Sciatic nerve (tissue), 2 donors: ENCODE data around the gene USP5. TPM values are rescaled to one million over a fixed set of nuclear protein-coding genes. Genes with fewer than 3 reads are reported as not detected.
A peak's percentile ranks its signal among the peaks of the same experiment; 100 is the strongest.

ENCODE experiments used
- ATAC-seq: fragments of 200-7000 bp; cut with Tn5 transposase; one replicate; pipeline ENCODE4 v1.9.1; 2020; ENCODE audit warnings: mild to moderate bottlenecking, moderate library complexity
- DNase-seq: peaks from one replicate; pipeline ENCODE4 v3.0.0-alpha.2; 2020; ENCODE audit warnings: low spot score
- intact Hi-C: fragments of 100-400 bp; cut with DNase I; formaldehyde crosslinking; loops from one replicate; pipeline ENCODE4 v1.14.2; 2022
- total RNA-seq: library from RNA; stranded (reverse); fragmentation: NEBNext Ultra II Directional; extraction: Animal tissue kit (Norgen Biotek cat#: 25700); gene quantifications from one replicate; pipeline ENCODE4 v1.2.1, GENCODE V29; 2021
- donor health status: DM: no; HTN: no; CAD: no.
- donor health status: DM: no; HTN: no; CAD: no.

USP5 gene
- total RNA-seq, 1 donor from 2014 or later: 70.1 TPM

DNA sequence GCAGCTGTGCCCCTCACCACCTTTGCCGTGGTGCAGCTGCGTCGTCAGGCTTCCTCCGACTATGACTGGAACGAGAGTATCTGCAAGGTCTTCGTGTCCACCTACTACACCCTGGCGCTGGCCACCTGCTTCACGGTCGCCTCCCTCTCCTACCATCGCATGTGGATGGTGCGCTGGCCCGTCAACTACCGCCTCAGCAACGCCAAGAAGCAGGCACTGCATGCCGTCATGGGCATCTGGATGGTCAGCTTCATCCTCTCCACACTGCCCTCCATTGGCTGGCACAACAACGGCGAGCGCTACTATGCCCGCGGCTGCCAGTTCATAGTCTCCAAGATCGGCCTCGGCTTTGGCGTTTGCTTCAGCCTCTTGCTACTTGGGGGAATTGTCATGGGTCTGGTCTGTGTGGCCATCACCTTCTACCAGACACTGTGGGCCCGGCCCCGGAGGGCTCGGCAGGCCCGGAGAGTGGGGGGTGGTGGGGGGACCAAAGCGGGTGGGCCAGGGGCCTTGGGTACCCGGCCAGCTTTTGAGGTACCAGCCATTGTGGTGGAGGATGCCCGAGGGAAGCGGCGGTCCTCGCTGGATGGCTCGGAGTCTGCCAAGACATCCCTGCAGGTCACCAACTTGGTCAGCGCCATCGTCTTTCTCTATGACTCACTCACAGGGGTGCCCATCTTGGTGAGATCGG lies 27.7 kb upstream of the USP5 start:
- no peak for DNase-seq
- no peak for ATAC-seq
- intact Hi-C loops: loop anchor here (10.0 kb wide), 1 partner anchor 69 kb away; the partner anchor contains the start of gene MLF2

DNA sequence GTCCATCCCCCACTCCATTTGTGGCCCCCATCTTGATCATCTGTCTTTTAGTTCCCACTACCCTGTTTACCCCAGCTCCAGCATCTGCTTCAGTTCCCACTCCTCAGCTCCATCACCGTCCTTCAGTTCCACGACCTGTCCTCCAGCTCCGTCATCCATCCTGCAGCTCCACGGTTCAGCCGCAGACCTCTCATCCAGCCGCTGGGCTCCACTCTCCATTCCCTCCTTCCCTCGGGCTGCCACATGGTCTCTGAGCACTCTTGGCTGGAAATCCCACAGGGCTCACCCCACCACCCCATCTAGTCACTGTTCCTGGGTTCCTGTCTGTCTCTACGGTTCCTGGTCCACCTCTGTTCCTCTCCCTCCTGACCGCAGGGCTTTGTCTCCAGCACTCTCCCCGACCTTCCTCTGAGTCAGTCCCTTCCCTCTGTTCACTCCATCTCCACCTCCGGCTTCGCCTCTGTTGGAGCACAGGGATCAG lies 27.0 kb upstream of the USP5 start:
- no peak for DNase-seq
- intact Hi-C loops: loop anchor here (10.0 kb wide), 1 partner anchor 70 kb away; the partner anchor contains the start of gene MLF2
- ATAC-seq: no peak

DNA sequence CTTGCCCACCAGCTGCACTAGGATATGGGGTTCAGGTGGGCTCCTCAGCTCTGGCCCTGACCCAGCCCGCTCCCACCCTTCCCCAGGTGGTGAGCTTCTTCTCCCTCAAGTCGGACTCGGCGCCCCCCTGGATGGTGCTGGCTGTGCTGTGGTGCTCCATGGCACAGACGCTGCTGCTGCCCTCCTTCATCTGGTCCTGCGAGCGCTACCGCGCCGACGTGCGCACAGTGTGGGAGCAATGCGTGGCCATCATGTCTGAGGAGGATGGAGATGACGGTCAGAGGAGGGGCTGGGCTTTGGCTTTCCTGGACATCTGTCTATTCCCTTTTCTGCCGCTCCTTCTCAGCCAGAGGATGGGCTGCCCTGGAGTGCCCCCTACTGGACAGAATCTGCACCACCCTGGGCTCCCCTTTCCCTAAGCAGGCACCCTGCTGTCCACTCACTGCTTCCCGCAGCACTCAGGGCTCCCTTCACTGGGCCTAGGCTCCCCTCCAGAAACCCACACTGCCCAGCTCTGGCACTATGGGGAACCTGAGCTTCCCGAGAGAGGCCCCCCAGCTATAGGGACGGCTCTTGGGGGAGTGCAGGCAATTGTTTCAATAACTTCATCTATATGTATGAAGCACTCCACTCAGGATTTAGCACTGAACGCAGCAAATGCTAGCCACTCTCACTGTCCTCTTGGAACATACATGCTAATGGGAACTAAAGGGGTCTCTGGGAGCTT lies 26.4 kb upstream of the USP5 start:
- DNase-seq: peak; percentile 94
- peak; percentile 71 for ATAC-seq
- intact Hi-C loops: loop anchor here (10.0 kb wide), 1 partner anchor 71 kb away; the partner anchor contains the start of gene MLF2

DNA sequence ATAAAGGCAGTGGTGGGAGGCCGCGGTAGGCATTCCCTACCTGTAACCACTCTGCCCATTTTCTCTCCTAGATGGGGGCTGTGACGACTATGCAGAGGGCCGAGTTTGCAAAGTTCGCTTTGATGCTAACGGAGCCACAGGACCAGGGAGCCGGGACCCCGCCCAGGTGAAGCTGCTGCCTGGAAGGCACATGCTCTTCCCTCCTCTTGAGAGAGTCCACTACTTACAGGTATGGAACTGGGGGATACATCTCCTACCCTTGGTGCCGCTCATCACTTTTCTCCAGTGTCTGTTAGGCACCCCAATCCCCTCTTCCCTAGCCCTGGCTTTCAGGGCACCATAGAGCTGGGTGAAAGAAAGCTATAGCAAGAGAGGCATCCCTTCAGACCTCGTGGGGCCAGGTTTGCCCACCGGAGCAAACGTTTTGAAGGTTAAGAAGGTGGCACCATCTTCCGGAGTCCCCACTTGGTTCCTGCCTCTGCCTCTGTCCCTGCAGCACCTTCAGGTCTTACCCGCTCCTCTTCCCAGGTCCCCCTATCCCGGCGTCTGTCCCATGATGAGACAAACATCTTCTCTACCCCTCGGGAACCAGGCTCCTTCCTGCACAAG lies 25.7 kb upstream of the USP5 start:
- intact Hi-C loops: loop anchor here (10.0 kb wide), 1 partner anchor 71 kb away; the partner anchor contains the start of gene MLF2
- ATAC-seq (no peak), DNase-seq (no peak)

- ATAC-seq: no peak
- DNase-seq: no peak
These were observed 25.1 kb upstream of the USP5 start for GRCh38 chr12:6826734-6827436.

DNA sequence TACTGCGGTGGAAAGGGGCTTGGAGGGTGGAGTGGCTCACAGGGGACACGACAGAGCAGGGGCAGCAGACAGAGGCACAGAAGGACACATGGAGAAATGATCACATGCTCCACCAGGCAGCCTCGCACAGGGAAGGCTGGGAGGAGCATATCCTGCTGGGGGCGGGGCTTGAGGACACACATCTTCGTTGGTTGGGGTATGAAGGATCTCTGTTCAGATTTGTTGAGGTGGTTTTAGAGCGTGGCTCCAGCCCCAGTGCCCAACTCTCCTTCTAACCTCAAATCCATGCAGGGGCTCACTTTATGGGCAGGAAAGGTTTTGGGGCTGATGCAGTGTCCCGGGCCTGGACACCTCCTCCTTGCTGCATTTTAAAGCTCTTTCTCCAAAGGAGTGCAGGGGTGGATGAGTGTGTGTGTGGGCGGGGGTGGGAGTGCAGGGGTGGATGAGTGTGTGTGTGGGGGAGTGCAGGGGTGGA lies 24.5 kb upstream of the USP5 start:
- DNase-seq (peak; percentile 93), ATAC-seq (peak; percentile 81)
- intact Hi-C loops: loop anchor here (10.0 kb wide), 1 partner anchor 73 kb away; the partner anchor contains the start of gene MLF2

More at GRCh38 chr12:6826734-6827436, 25.1 kb upstream of the USP5 start:
- intact Hi-C loops: loop anchor here (10.0 kb wide), 1 partner anchor 72 kb away; the partner anchor contains the start of gene MLF2

- ATAC-seq: peak; percentile 18
- intact Hi-C loops: loop anchor here (10.0 kb wide), 1 partner anchor 73 kb away; the partner anchor contains the start of gene MLF2
- DNase-seq: no peak
These were observed 23.8 kb upstream of the USP5 start, which contains the start of gene P3H3 for GRCh38 chr12:6827982-6828780. TSS of gene P3H3 (plus strand) at chr12:6828407. CDS start at chr12:6828441, 34 bp downstream.

GRCh38 chr12:6828781-6829535 lies 23.0 kb upstream of the USP5 start:
- DNase-seq: no peak
- intact Hi-C loops: loop anchor here (10.0 kb wide), 1 partner anchor 74 kb away; the partner anchor contains the start of gene MLF2
- peak; percentile 23 for ATAC-seq

DNA sequence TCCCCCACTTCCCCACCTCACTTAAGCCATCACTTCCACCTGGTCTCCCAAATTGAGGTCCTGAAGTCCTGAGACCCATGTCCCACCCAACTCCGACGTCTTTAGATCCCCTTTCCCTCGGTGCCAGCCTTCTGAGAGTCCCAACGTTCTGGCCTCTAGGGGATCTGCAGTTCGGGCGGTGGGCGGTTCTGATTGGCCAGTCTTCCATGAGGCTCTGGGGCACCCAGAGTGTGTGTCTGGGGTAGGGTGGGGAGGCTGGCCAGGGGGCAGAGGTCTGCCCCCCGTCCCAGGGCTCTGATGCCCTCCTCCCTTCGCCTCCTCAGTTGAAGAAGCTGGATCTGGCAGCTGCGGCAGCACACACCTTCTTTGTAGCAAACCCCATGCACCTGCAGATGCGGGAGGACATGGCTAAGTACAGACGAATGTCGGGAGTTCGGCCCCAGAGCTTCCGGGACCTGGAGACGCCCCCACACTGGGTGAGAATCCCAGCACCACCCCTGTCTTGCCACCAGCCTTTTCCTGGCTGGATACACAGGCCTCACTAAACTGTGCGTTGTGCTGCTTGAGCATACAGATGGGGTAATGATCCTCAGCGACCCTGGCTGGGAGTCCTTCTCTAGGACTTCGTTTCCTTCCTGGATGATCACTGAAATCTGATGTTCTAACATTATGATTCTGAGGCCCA lies 22.3 kb upstream of the USP5 start:
- ATAC-seq (no peak), DNase-seq (no peak)
- intact Hi-C loops: loop anchor here (10.0 kb wide), 1 partner anchor 75 kb away; the partner anchor contains the start of gene MLF2

DNA sequence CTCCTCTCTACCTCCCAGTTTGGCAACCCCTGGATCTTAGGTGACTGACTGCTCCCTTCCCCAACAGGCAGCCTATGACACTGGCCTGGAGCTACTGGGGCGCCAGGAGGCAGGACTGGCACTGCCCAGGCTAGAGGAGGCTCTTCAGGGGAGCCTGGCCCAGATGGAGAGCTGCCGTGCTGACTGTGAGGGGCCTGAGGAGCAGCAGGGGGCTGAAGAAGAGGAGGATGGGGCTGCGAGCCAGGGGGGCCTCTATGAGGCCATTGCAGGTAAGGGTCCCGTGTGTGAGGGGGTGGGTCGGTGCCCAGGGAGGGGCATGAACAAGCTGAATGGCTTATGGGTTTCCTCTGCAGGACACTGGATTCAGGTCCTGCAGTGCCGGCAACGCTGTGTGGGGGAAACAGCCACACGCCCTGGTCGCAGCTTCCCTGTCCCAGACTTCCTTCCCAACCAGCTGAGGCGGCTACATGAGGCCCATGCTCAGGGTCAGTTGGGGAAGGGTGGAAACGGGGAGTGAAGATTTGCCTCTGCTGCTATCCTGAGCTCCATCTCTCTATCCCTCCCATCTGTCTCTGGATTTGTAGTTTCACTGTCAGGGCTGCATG lies 21.6 kb upstream of the USP5 start:
- intact Hi-C loops: no loop called here
- DNase-seq: no peak
- ATAC-seq: no peak

DNA sequence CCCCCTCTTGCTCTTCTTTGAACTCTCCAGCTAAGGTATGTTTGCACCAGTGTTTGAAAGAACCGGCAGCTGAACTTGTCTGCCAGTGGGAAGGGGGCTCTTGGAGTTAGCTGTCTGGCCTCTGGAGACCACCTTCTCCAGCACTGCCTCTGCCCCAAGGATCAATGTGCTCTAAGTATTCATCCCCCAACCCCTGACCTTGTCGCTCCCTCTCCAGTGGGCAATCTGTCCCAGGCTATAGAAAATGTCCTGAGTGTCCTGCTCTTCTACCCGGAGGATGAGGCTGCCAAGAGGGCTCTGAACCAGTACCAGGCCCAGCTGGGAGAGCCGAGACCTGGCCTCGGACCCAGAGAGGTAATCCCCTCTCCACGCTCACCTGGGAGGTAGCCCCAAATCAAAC lies 21.0 kb upstream of the USP5 start:
- intact Hi-C loops: no loop called here
- ATAC-seq (no peak), DNase-seq (no peak)

DNA sequence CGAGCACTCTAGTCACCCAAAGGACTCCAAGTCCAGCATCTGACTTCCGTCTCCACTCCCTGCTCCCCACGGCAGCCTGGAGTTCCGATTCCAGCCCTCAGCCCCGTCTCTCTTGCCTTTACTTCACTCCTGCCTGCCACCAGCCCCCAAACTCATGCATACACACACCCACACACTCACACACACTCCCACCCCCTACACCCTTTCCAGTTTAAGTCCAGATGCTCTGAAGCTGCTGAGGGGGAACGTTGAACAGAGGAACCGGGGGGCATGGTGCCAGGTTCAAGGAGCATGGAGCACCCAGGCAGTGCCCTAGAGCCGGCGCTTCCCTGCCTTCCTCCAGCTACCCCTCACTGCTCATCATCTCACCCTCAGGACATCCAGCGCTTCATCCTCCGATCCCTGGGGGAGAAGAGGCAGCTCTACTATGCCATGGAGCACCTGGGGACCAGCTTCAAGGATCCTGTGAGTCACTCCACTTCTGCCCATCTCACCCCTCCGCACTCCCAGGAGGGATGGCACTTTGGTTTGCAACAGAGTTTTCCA lies 20.4 kb upstream of the USP5 start:
- DNase-seq: no peak
- intact Hi-C loops: no loop called here
- ATAC-seq: no peak

DNA sequence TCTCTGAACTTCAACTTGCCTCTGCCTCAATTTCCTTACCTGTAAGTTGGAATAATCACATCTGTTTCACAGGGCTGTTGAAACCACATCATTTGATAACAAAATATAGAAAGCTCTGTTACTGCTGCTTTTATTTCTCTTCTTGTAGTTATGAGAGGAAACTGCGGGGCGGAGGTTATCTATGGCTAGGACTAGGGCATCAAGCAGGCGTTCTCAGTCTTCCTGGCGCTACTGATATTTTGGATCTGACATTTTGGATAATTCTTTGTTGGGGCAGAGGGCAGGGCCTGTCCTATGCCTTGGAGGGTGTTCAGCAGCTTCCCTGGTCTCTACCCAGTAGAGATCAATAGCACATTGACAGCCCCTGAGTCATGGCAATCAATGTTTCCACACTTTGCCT lies 19.8 kb upstream of the USP5 start:
- ATAC-seq (no peak), DNase-seq (no peak)
- intact Hi-C loops: no loop called here

- DNase-seq: no peak
- intact Hi-C loops: no loop called here
- no peak for ATAC-seq
These were observed 18.6 kb upstream of the USP5 start for GRCh38 chr12:6833189-6833890.

DNA sequence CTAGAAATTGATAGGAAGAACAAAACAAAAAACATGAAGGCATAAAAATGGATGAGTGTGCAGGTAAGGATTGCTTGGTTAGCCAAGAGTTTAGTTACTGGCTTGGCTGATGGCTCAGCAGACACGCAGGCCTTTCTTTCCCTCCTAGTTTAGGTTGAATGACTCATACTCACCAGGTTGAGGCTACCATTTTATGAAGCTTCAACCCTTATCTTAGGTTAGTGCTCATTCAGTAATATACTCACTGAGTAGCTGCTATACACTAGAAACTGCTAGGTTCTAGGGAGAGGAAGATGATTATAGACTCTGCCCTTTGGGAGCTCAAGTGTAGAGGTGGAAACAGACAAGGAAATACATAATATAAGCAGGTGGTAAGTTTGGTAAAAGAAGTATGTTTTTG lies 17.7 kb upstream of the USP5 start:
- intact Hi-C loops: no loop called here
- no peak for DNase-seq
- ATAC-seq: no peak
